Mucosa of rectum (tissue), 2 donors: Measurements from ENCODE around the gene SERPINB5.

Source experiments
- H3K27ac ChIP-seq, 2 donors: one replicate each; pipeline ENCODE4 v1.7.0; 2013; ENCODE audit warnings: inconsistent platforms in 2 of 2, low read depth in 2 of 2, low read length in 2 of 2
- H3K27me3 ChIP-seq, 2 donors: one replicate each; pipeline ENCODE4 v1.7.0; 2013; ENCODE audit warnings: low read length in 2 of 2; ENCODE audit not compliant: control insufficient read depth in 2 of 2, insufficient read depth in 2 of 2
- H3K36me3 ChIP-seq, 2 donors: one replicate each; pipeline ENCODE4 v1.7.0; 2013; ENCODE audit warnings: low read length in 2 of 2; ENCODE audit not compliant: control insufficient read depth in 2 of 2, insufficient read depth in 2 of 2
- H3K4me1 ChIP-seq, 2 donors: one replicate each; pipeline ENCODE4 v1.7.0; 2013; ENCODE audit warnings: low read length in 2 of 2, mild to moderate bottlenecking in 1 of 2; ENCODE audit not compliant: control insufficient read depth in 2 of 2, insufficient read depth in 2 of 2
- H3K4me3 ChIP-seq, 2 donors: one replicate each; pipeline ENCODE4 v1.7.0; 2013; ENCODE audit warnings: low read length in 2 of 2
- H3K9ac ChIP-seq, 2 donors: one replicate each; pipeline ENCODE4 v1.7.0; 2013; ENCODE audit warnings: low read length in 2 of 2, low read depth in 1 of 2, mild to moderate bottlenecking in 1 of 2
- H3K9me3 ChIP-seq, 2 donors: one replicate each; pipeline ENCODE4 v1.7.0; 2013; ENCODE audit warnings: low read length in 2 of 2; ENCODE audit not compliant: control insufficient read depth in 2 of 2
- donor health status: healthy.
- donor health status: Normal muscosa, but diverticular disease.

SERPINB5 gene

DNA sequence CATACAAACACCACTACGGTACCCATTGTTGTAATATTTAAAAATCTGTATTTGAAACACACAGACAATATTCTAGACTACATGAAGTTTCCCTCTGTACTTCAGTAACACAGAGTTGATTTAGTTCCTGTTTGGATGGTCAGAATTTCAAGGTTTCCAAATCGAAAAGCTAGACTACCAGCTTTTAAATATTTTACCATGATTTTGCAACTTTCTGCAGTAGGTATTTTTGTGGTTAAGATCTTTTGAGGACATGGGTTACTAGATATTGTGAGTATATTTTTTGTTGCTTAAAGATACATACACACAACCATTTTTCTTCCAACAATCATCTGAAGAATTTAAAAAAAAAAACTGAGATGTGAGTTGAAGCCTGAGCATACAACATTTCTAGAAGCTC lies 10.9 kb downstream of the SERPINB5 start:
- H3K4me1 ChIP-seq: no peaks in the 10 kb centered on the region
- H3K9me3 ChIP-seq: no peaks in the 10 kb centered on the region
- H3K36me3 ChIP-seq: no peaks in the 10 kb centered on the region
- H3K27ac ChIP-seq: no peak overlapping the region
- H3K4me3 ChIP-seq: no peak overlapping the region
- H3K9ac ChIP-seq: no peak overlapping the region
- no peaks in the 10 kb centered on the region for H3K27me3 ChIP-seq

DNA sequence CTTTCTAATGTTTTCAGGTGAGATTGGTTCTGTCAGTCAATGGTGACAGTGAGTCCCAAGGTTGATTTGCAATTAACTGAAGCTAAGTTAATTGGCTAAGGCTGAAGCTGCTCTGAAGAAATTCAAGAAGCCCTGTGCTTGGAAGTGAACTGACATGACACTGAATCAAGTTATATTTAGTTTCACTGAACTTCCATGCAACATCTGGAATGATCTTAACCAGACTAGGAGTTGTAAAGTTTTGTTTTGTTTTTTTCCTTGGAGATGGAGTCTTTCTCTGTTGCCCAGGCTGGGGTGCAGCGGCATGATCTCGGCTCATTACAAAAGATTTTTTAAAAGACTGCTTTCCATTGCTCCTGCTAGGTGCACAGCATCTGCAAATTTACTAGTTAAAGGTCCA lies 11.4 kb downstream of the SERPINB5 start:
- no peak overlapping the region for H3K4me3 ChIP-seq
- no peaks in the 10 kb centered on the region for H3K4me1 ChIP-seq
- no peaks in the 10 kb centered on the region for H3K9me3 ChIP-seq
- H3K36me3 ChIP-seq: no peaks in the 10 kb centered on the region
- no peak overlapping the region for H3K9ac ChIP-seq
- H3K27ac ChIP-seq: no peak overlapping the region
- no peaks in the 10 kb centered on the region for H3K27me3 ChIP-seq

DNA sequence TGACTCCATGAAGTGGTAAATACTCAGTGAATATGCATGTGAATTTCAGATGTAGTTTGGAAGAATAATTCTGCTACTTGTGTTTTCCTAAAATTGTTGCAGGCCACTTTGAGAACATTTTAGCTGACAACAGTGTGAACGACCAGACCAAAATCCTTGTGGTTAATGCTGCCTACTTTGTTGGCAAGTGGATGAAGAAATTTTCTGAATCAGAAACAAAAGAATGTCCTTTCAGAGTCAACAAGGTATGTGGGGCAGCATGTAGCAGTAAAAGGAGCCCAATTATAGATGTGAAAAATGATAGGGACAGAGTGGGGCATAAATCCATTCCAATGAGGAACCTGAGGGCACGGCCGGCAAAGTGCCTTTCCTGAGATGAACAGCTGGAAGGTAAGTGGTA lies 16.1 kb downstream of the SERPINB5 start:
- Histone ChIP-seq H3K27ac (no peak overlapping the region), H3K9me3 (no peaks in the 10 kb centered on the region), H3K27me3 (no peaks in the 10 kb centered on the region), H3K4me3 (no peak overlapping the region), H3K9ac (no peak overlapping the region), H3K4me1 (no peaks in the 10 kb centered on the region), H3K36me3 (no peaks in the 10 kb centered on the region)

DNA sequence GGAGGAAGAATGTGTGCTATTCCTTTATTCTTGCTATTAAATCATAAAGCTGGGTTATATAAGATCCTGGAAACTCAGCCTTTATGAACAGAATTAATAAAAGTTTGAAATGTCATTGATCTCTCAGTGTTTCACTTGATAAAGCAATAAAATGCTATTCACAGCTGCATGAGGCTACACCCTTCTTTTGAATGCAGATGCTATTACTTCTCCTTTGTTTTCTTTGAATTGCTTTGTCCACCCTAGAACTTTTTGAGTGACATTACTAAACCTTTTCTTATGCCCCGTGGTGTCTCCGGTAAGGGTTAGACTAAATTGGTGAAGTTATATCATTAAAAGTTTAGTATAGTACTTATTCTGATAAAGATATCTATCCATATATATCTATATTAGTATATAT lies 18.9 kb downstream of the SERPINB5 start:
- Histone ChIP-seq H3K4me1 (no peaks in the 10 kb centered on the region), H3K27ac (no peak overlapping the region), H3K9ac (no peak overlapping the region), H3K9me3 (no peaks in the 10 kb centered on the region), H3K27me3 (no peaks in the 10 kb centered on the region), H3K36me3 (no peaks in the 10 kb centered on the region), H3K4me3 (no peak overlapping the region)

DNA sequence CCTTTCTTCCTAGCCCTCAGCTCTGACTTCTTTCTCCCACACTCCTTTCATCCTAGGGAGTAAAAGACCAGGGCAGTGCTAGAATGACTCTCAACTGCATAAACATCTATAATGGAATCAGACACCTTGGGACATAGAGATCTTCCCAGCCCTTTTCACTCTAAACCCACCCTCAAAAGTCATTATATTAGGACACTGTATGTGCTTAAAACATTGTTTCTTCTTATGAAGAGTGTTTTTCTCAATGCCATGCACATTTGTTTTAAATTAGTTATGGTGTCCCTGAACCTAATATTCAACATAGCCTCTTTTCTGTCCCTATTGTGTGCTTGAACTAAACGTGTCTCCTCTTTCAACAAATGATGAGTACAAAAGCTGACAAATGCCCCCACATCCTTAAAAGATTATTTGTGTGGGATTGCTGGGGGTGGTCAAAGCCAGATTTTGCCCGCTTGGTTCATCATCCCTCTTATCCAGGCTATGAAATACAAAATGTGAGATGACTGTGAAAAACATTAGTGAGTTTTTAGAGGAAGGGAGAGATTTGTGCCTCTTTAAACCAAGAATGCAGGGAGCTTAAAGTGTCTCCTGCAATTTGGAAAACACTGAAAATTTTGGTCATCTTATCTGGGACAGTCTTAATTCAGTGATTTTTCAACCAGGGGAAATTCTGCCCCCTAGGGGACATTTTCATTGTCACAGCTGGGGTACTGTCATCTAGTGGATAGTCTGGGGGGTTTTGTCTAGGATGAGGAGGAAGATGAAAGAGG lies 29.0 kb downstream of the SERPINB5 start:
- H3K9me3 ChIP-seq: no peaks in the 10 kb centered on the region
- no peaks in the 10 kb centered on the region for H3K36me3 ChIP-seq
- H3K27me3 ChIP-seq: no peaks in the 10 kb centered on the region
- no peak overlapping the region for H3K27ac ChIP-seq
- no peak overlapping the region for H3K4me3 ChIP-seq
- H3K9ac ChIP-seq: no peak overlapping the region
- no peaks in the 10 kb centered on the region for H3K4me1 ChIP-seq

DNA sequence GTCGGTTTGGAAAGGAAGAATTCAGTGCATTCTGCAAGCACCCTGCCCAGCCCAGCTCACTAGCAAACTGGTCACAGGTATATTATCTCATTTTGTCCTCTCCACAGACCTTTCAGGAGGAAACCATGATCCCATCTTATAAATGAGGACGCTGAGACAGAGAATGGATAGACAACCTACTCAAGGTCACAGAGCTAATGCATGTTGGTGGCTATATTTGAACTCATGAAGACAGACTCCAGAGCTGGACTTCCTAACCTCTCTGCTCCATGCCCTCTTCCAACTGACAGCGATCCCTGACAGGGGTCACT lies 29.5 kb downstream of the SERPINB5 start:
- no peak overlapping the region for H3K9ac ChIP-seq
- no peaks in the 10 kb centered on the region for H3K36me3 ChIP-seq
- H3K4me3 ChIP-seq: no peak overlapping the region
- H3K4me1 ChIP-seq: no peaks in the 10 kb centered on the region
- no peaks in the 10 kb centered on the region for H3K27me3 ChIP-seq
- H3K27ac ChIP-seq: no peak overlapping the region
- H3K9me3 ChIP-seq: no peaks in the 10 kb centered on the region

DNA sequence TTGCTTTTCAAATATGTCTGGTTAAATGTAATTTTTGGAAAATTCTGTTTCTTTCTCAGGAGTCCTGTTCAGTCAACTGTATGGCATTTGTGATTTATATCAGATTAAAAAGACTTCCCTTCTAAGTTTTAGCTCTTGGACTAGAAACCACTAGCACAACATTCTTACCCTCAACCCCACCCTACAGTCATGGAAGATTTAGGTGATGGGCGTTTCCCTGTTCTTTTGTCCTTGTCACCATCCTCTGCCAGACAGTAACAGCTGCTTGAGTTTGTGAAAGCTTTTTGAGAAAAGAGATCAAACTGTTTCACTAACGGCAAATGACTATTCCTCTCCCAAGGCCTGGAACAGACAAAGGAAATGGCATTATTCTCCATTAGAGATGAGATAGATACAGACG lies 31.8 kb downstream of the SERPINB5 start:
- H3K27ac ChIP-seq: no peak overlapping the region
- H3K9ac ChIP-seq: no peak overlapping the region
- H3K9me3 ChIP-seq: no peaks in the 10 kb centered on the region
- H3K4me3 ChIP-seq: no peak overlapping the region
- no peaks in the 10 kb centered on the region for H3K27me3 ChIP-seq
- H3K4me1 ChIP-seq: no peaks in the 10 kb centered on the region
- H3K36me3 ChIP-seq: no peaks in the 10 kb centered on the region

DNA sequence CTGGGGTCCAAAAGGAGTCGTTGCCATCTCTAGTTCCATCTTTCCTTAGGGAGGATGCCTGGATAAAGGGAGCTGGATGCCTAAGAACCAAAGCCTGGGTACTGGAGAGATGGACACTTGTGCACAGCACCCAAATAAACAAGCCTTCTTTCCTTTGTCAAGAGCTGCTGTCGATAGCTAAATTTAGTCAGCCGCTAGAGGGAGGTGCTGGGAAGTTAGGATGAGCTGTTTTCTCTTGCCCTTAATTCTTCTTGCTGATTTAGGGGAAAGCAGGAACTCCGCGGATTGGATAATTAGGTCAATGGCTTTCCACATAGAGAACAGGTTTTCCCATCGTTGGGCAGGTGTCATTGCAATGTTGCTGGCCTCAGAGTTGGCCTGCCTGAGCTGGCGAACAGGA lies 34.5 kb downstream of the SERPINB5 start:
- Histone ChIP-seq H3K4me3 (no peak overlapping the region), H3K27me3 (peaks cover 0 to 2% of the 10 kb centered on the region in 2 donors), H3K9me3 (no peaks in the 10 kb centered on the region), H3K4me1 (no peaks in the 10 kb centered on the region), H3K36me3 (no peaks in the 10 kb centered on the region), H3K9ac (no peak overlapping the region), H3K27ac (no peak overlapping the region)

DNA sequence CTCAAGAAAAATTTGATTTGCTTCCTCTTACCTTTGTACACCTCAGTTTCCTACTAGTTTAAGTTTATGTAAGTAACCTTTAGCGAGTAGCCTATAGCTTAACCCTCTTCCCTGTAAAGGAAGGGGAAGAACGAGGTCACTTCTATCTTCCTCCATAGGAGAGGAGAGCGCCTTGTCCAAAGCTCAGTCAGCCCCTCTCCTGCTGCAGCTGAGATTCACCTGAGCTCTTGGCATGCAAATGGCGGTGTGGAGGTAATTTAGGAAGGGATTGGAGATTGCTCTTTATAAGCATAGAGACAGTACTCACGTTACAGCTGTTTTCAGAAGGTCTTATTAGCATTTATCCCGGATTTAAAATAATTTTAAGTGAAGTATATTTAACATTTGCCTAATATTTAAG lies 37.6 kb downstream of the SERPINB5 start:
- Histone ChIP-seq H3K9ac (no peak overlapping the region), H3K4me3 (no peak overlapping the region)

DNA sequence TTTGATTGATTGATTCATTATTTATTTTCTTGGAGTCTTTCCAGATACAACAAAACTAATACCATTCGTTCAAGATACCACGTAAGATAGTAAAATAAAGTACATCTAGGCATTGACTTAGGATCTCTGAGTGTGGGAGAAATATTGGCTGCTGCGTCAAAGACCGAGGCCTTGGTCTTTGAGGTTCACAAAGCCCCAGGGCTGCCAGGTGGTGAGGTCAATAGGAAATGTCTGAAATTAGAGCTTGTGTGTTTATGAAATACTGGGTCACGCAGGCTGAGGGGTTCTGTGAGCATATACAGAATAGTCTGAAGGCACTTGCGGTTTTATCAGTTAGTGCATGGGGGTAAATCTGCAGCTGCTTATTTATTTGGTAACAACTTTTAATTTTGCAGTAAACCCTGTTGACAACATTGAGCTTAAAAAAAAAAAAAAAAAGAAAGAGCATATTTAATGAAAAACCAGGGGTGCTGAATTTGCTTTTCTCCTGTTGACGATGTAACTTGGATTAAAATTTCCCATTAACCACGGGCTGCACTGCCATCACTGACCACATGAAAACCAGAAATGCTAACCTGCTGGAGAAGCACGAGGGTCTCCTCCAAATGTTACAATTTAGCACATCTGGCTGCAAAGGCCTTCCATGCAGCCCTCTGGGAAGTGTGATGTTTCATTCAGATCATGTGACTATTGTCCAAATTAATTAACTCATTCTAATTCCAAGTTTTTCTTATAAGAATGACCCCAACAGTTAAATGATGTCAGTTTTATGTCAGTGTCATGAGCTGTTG lies 38.3 kb downstream of the SERPINB5 start:
- Histone ChIP-seq H3K4me1 (peaks cover 0 to 2% of the 10 kb centered on the region in 2 donors), H3K4me3 (no peak overlapping the region), H3K36me3 (no peaks in the 10 kb centered on the region), H3K27ac (no peak overlapping the region), H3K9me3 (no peaks in the 10 kb centered on the region), H3K9ac (no peak overlapping the region), H3K27me3 (peaks cover 0 to 2% of the 10 kb centered on the region in 2 donors)

More for the DNA sequence above, 37.6 kb downstream of the SERPINB5 start:
- H3K4me1 ChIP-seq: peaks cover 0 to 2% of the 10 kb centered on the region in 2 donors
- H3K9me3 ChIP-seq: no peaks in the 10 kb centered on the region
- no peak overlapping the region for H3K27ac ChIP-seq
- H3K36me3 ChIP-seq: no peaks in the 10 kb centered on the region
- peaks cover 0 to 2% of the 10 kb centered on the region in 2 donors for H3K27me3 ChIP-seq
